ENCODE results near the gene HOXB13.
A peak's percentile ranks its signal among the peaks of the same experiment; 100 is the strongest.

The HOXB13 gene

GRCh38 chr17:48728232-48729231 lies at the start of gene HOXB13:
Gene HOXB13, minus strand, starts transcription at chr17:48728750. Its CDS starts 157 bp downstream, at chr17:48728593.
- peak; percentile 37 for DNase-seq (ENCODE audit: low spot score)

- DNase-seq (ENCODE audit: low spot score): no peak
Measured at GRCh38 chr17:48776602-48777001, 48.1 kb upstream of the HOXB13 start.

- no peak for DNase-seq (ENCODE audit: low spot score)
Measured at GRCh38 chr17:48773245-48773644, 44.7 kb upstream of the HOXB13 start.

- no peak for DNase-seq (ENCODE audit: low spot score)
Measured at GRCh38 chr17:48770954-48771353, 42.4 kb upstream of the HOXB13 start.

GRCh38 chr17:48769009-48769675 lies 40.6 kb upstream of the HOXB13 start:
- no peak for DNase-seq (ENCODE audit: low spot score)

GRCh38 chr17:48767263-48767774 lies 38.8 kb upstream of the HOXB13 start:
- DNase-seq (ENCODE audit: low spot score): no peak

- DNase-seq (ENCODE audit: low spot score): no peak
Measured at GRCh38 chr17:48761114-48761513, 32.6 kb upstream of the HOXB13 start.

- DNase-seq (ENCODE audit: low spot score): no peak
Measured at GRCh38 chr17:48760411-48760810, 31.9 kb upstream of the HOXB13 start.

GRCh38 chr17:48759288-48759687 lies 30.7 kb upstream of the HOXB13 start:
- no peak for DNase-seq (ENCODE audit: low spot score)

- no peak for DNase-seq (ENCODE audit: low spot score)
Measured at GRCh38 chr17:48757524-48757961, 29.0 kb upstream of the HOXB13 start.

- no peak for DNase-seq (ENCODE audit: low spot score)
Measured at GRCh38 chr17:48756830-48757251, 28.3 kb upstream of the HOXB13 start.

GRCh38 chr17:48755356-48755755 lies 26.8 kb upstream of the HOXB13 start:
- no peak for DNase-seq (ENCODE audit: low spot score)

- DNase-seq (ENCODE audit: low spot score): no peak
Measured at GRCh38 chr17:48754500-48755261, 26.1 kb upstream of the HOXB13 start.

- DNase-seq (ENCODE audit: low spot score): no peak
Measured at GRCh38 chr17:48753794-48754499, 25.4 kb upstream of the HOXB13 start.

- DNase-seq (ENCODE audit: low spot score): no peak
Measured at GRCh38 chr17:48752399-48753288, 24.1 kb upstream of the HOXB13 start.

GRCh38 chr17:48751733-48752398 lies 23.3 kb upstream of the HOXB13 start:
- no peak for DNase-seq (ENCODE audit: low spot score)

GRCh38 chr17:48751172-48751571 lies 22.6 kb upstream of the HOXB13 start:
- no peak for DNase-seq (ENCODE audit: low spot score)

GRCh38 chr17:48749621-48750553 lies 21.3 kb upstream of the HOXB13 start:
- no peak for DNase-seq (ENCODE audit: low spot score)

Measured in activated CD4-positive, alpha-beta T cell treated with anti-CD3 and anti-CD28 coated beads, Interleukin-2, Interleukin-4, amounts not matched to agents 100 ng/mL and 50 ng/mL, durations not matched to agents 16 hours and 8 hours (primary cell).